ENCODE measurements around the gene ANKRD53. TPM values are rescaled to one million over a fixed set of nuclear protein-coding genes. Genes with fewer than 3 reads are reported as not detected.

Gene ANKRD53
- total RNA-seq, 4 donors from 2014 or later = 1.8 to 3.7 TPM; not detected in 2

DNA sequence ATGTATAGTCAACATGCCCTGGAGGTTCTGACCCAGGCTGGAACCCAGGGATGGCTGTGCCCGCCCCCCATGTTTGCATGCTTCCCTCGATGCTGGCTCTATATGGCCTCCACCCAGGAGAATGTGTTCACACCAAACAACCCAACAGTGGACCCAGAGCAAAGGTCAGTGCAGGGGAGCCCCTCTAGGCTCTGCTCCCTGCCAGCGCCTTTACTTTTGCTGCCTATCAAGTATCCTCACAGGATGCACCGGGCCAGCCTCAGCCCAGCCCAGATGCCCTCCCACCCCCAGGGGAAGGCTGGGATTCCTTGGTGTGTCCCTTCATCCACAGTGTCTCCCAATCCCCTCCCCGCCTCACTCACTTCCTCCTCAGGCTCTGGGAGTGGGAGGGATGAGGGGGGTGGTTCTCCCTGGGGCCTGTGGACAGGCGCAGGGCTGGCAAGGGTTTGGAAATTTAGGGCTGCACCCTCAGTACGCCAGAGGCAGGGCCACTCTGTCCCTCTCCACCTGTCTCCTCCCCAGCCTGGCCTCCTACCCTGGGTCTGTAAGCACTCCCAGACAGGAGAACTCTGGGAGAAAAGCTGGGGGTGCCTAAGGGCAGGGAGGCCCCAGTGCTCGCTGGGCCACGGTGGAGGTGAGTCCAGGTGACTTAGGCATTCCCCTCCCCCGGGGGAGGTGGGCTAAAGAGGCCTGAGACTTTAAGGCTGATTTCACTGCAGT lies 40.4 kb upstream of the ANKRD53 start:
- no peak overlapping the region for H3K27ac ChIP-seq
- no peak for DNase-seq

DNA sequence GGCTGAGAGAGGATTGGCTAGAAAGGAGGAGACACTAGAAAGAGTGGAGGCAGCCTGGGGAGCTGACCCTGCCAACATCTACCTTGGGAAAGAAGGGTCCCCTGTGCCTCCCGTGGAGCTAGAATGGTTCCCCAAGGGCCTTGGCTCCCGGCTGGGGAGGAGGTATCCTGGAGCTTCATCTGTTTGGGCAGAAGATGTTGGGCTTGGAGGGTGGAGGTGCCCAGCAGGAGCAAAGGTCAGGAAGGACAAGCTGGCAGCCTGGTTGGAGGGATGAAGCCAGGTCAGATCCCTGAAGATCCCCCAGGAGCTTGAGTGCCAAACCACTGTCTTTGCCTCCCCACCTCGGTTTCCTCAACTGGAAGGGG lies 39.9 kb upstream of the ANKRD53 start:
- Histone ChIP-seq H3K9me3 (no peaks in the 10 kb centered on the region), H3K36me3 (no peaks in the 10 kb centered on the region), H3K27me3 (no peaks in the 10 kb centered on the region), H3K27ac (no peak overlapping the region), H3K4me1 (no peaks in the 10 kb centered on the region), H3K4me3 (no peak overlapping the region)
- DNase-seq = no peak
- intact Hi-C loops (cut with DNase I; ENCODE audit: low total_unique reads) = no loop called here
- TF ChIP-seq, protein P1, sequence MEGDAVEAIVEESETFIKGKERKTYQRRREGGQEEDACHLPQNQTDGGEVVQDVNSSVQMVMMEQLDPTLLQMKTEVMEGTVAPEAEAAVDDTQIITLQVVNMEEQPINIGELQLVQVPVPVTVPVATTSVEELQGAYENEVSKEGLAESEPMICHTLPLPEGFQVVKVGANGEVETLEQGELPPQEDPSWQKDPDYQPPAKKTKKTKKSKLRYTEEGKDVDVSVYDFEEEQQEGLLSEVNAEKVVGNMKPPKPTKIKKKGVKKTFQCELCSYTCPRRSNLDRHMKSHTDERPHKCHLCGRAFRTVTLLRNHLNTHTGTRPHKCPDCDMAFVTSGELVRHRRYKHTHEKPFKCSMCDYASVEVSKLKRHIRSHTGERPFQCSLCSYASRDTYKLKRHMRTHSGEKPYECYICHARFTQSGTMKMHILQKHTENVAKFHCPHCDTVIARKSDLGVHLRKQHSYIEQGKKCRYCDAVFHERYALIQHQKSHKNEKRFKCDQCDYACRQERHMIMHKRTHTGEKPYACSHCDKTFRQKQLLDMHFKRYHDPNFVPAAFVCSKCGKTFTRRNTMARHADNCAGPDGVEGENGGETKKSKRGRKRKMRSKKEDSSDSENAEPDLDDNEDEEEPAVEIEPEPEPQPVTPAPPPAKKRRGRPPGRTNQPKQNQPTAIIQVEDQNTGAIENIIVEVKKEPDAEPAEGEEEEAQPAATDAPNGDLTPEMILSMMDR (IDR thresholded peaks at IDR 0.05) = no peak

More for the DNA sequence above, 40.4 kb upstream of the ANKRD53 start:
- intact Hi-C loops (cut with DNase I; ENCODE audit: low total_unique reads) = no loop called here
- H3K27me3 ChIP-seq = no peaks in the 10 kb centered on the region
- H3K9me3 ChIP-seq = no peaks in the 10 kb centered on the region
- no peaks in the 10 kb centered on the region for H3K4me1 ChIP-seq
- no peak overlapping the region for H3K4me3 ChIP-seq
- TF ChIP-seq, protein P1 (IDR thresholded peaks at IDR 0.05) = no peak
- no peak for TF ChIP-seq POLR2A (IDR thresholded peaks at IDR 0.05)
- H3K36me3 ChIP-seq = no peaks in the 10 kb centered on the region

DNA sequence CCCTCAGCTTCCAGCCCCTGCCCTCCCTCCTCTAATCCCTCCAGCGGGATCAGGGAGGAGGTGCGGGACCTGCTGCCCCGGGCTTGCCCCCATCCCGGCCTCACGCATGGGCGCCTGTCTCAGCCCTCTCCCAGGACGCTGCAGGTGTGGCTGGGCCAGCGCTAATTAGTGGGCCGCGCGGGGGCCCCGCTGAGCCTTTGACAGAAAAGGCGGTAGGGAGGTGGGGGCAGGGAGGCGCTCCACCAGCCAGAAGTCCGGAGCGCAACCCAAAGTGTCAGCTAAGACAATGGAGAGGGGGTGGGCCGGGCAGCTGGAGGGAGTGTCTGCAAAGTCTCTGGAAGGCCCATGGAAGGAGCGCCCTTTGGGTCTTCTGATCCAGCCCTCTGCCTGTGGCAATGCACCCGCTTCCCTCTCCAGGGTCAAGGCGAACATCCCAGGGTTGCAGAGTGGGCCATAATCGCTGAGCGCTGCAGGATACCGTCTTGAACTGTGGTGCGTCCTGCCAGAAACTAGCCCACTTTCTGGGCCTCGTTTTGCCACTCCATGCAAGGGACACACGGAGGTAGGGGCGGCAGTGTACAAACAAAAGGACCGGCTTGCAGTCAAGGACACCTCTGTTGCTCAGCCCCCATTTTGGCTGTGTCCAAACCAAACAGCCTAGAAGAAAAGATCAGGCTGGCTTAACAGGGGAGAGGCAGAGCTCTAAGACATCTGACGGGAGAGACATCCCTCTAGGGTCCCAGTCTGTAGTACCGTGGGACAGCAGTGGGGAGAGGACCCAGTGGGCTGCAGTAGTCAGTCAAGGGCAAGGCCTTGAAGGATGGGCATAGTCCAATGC lies 39.2 kb upstream of the ANKRD53 start:
- no peak for DNase-seq
- no peaks in the 10 kb centered on the region for H3K36me3 ChIP-seq
- H3K27ac ChIP-seq = no peak overlapping the region
- H3K4me1 ChIP-seq = no peaks in the 10 kb centered on the region
- TF ChIP-seq POLR2A (IDR thresholded peaks at IDR 0.05) = no peak
- TF ChIP-seq, protein P1 (IDR thresholded peaks at IDR 0.05) = no peak
- intact Hi-C loops (cut with DNase I; ENCODE audit: low total_unique reads) = no loop called here
- no peaks in the 10 kb centered on the region for H3K27me3 ChIP-seq
- H3K4me3 ChIP-seq = no peak overlapping the region
- H3K9me3 ChIP-seq = no peaks in the 10 kb centered on the region

DNA sequence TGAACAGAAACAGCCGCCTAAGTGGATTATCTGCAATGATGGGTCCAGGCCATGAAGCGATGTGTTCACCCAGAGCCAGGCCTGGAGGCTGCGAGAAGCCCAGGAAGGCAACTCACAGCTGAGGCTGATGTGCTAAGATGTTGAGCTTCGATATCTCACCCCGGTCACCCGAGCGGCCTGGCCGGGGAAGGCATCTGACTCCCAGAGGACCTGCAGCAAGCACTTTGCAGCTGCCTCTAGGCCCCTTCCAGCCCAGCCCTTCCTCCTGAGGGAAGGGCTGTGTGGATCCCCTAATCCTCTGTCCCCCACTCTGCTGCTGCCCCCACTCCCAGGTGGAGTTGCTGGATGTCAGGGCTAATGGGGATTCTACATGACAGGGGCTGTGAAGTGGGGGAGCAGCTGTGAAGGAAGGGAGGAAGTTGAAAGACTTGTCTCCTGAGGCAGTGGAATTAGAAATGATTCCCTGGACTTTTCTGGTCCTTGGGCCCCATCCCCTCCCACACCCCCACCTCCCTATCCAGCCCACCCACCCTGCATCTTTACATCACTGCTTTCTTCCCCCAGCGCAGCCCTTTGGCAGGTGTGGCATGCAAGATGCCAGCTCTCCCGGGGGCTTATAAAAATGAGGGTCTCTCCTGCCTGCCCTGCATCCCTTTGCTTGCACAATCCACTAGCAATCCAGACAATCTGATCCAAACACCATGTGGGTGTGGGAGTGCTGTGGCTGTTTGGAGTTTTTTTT lies 38.4 kb upstream of the ANKRD53 start:
- TF ChIP-seq, protein P1 (IDR thresholded peaks at IDR 0.05) = no peak
- no peak for TF ChIP-seq POLR2A (IDR thresholded peaks at IDR 0.05)
- H3K36me3 ChIP-seq = no peaks in the 10 kb centered on the region
- H3K27ac ChIP-seq = no peak overlapping the region
- no peaks in the 10 kb centered on the region for H3K4me1 ChIP-seq
- no peaks in the 10 kb centered on the region for H3K9me3 ChIP-seq
- DNase-seq = no peak
- no peak overlapping the region for H3K4me3 ChIP-seq
- no peaks in the 10 kb centered on the region for H3K27me3 ChIP-seq
- intact Hi-C loops (cut with DNase I; ENCODE audit: low total_unique reads) = no loop called here

All from uterus (tissue), 4 donors.